GM21447 (cell line): ENCODE measurements around the gene NDUFS2.
A peak's percentile ranks its signal among the peaks of the same experiment; 100 is the strongest.

ENCODE experiments used
- ATAC-seq: cut with Tn5 transposase; IDR thresholded peaks from one replicate; pipeline ENCODE4 v1.9.1; 2021; ENCODE audit not compliant: unreplicated experiment

The NDUFS2 gene

GRCh38 chr1:161193561-161194235 is 8.5 kb upstream of the NDUFS2 start:
- no peak for ATAC-seq

- peak; percentile 46 for ATAC-seq
These were observed 7.0 kb upstream of the NDUFS2 start for GRCh38 chr1:161195171-161195570.

GRCh38 chr1:161196111-161196510 is 6.1 kb upstream of the NDUFS2 start:
- ATAC-seq = no peak

GRCh38 chr1:161196521-161197451 is 5.4 kb upstream of the NDUFS2 start:
- no peak for ATAC-seq

- ATAC-seq = no peak
These were observed 4.5 kb upstream of the NDUFS2 start for GRCh38 chr1:161197560-161198193.

- no peak for ATAC-seq
These were observed 3.8 kb upstream of the NDUFS2 start for GRCh38 chr1:161198194-161198896.

- ATAC-seq = no peak
These were observed 3.2 kb upstream of the NDUFS2 start, which contains the start of gene ADAMTS4 for GRCh38 chr1:161198897-161199431. Gene ADAMTS4, minus strand, starts transcription at chr1:161199054. Its CDS starts 427 bp downstream, at chr1:161198627.

GRCh38 chr1:161199506-161200139 is 2.5 kb upstream of the NDUFS2 start:
- no peak for ATAC-seq

GRCh38 chr1:161200421-161200991 is 1.7 kb upstream of the NDUFS2 start:
- ATAC-seq = no peak

- no peak for ATAC-seq
These were observed 953 bp upstream of the NDUFS2 start for GRCh38 chr1:161200992-161201835.

GRCh38 chr1:161206411-161207140 is 4.4 kb downstream of the NDUFS2 start:
- ATAC-seq = no peak

GRCh38 chr1:161207173-161207572 is 5.0 kb downstream of the NDUFS2 start:
- ATAC-seq = no peak

- peak; percentile 87 for ATAC-seq
These were observed 7.7 kb downstream of the NDUFS2 start for GRCh38 chr1:161209790-161210409.

- ATAC-seq = no peak
These were observed 12.2 kb downstream of the NDUFS2 start for GRCh38 chr1:161214369-161214768.

- no peak for ATAC-seq
These were observed 12.9 kb downstream of the NDUFS2 start, which contains the start of gene FCER1G for GRCh38 chr1:161215076-161215475. Gene FCER1G, plus strand, starts transcription at chr1:161215295. Its CDS starts 27 bp downstream, at chr1:161215322.

GRCh38 chr1:161216945-161217712 is 15.0 kb downstream of the NDUFS2 start:
- peak; percentile 94 for ATAC-seq

GRCh38 chr1:161217831-161218230 is 15.7 kb downstream of the NDUFS2 start:
- no peak for ATAC-seq
